HPDE6-E6E7 (cell line): Measurements from ENCODE around the gene GMPR2.

Experiments used
- DNase-seq: peaks from one replicate; pipeline ENCODE4 v3.0.0; 2011; ENCODE audit warnings: missing footprints; ENCODE audit errors: extremely low spot score

The GMPR2 gene

DNA sequence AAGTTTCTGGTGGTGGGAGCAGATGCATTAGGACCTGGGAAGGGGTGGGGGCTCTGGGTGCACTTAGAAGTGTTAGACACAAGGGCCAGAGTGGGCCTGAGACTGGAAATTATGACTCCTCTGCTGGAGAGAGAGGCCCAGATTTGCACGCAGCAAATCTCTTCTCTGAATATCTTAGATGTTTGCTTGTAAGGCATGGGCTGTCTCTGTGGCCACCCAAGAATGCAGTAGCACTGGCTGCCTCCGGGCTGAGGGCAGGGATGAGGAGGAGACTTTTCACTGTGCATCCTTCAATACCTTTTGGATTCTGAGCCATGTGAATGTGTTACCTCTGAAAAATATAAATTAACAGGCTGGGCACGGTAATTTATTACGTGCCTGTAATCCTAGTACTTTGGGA is 52.6 kb downstream of the GMPR2 start:
- DNase-seq, result no peak

DNA sequence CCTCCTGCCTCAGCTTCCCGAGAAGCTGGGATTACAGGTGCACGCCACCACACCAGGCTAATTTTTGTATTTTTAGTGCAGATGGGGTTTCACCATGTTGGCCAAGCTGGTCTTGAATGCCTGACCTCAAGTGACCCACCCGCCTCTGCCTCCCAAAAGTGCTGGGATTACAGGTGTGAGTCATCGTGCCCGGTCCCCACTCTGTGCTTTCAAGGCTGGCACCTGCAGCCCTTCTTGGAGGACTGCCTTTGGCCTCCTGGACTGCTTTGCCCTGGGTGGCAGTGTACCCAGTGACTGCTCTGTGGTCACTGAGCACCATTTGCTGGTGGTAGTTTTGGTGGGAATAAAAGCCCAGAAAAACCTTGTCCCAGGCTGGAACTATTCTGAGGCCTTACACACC is 54.3 kb downstream of the GMPR2 start:
- DNase-seq, result no peak
